Upper lobe of left lung (tissue), 6 donors: Measurements from ENCODE around the gene PGM1. TPM values are rescaled to one million over a fixed set of nuclear protein-coding genes. Genes with fewer than 3 reads are reported as not detected.

Source experiments
- ATAC-seq, 2 donors: fragments of 200-7000 bp; cut with Tn5 transposase; one replicate each; pipeline ENCODE4 v1.9.1; 2022; ENCODE audit warnings: mild to moderate bottlenecking in 2 of 2, moderate library complexity in 2 of 2; ENCODE audit not compliant: low FRiP score in 2 of 2
- DNase-seq, 2 donors: peaks; one replicate each; pipeline ENCODE4 v3.0.0-alpha.2; 2019 to 2020
- H3K27ac ChIP-seq, 4 donors: fragments of 200-600 bp; sonication (generic); one replicate each; pipeline ENCODE4 v1.5.1; 2016 to 2019
- H3K27me3 ChIP-seq, 4 donors: fragments of 200-600 bp; sonication (generic); one replicate each; pipeline ENCODE4 v1.5.1; 2017 to 2019
- H3K36me3 ChIP-seq, 4 donors: fragments of 200-600 bp; sonication (generic); one replicate each; pipeline ENCODE4 v1.5.1; 2016 to 2019
- H3K4me1 ChIP-seq, 4 donors: fragments of 200-600 bp; sonication (generic); one replicate each; pipeline ENCODE4 v1.5.1; 2018 to 2019
- H3K4me3 ChIP-seq, 4 donors: fragments of 200-600 bp; sonication (generic); one replicate each; pipeline ENCODE4 v1.5.1; 2017 to 2019; ENCODE audit warnings: mild to moderate bottlenecking in 2 of 4, moderate library complexity in 1 of 4
- H3K9me3 ChIP-seq, 4 donors: fragments of 200-600 bp; sonication (generic); one replicate each; pipeline ENCODE4 v1.5.1; 2018 to 2019
- CTCF ChIP-seq, 6 experiments: fragments of 450-650 bp in 4 of 6; fragments of 200-600 bp in 2 of 6; sonication (generic) in 2 of 6; IDR thresholded peaks; one replicate each; pipeline ENCODE4 v1.5.1; 2016 to 2019; ENCODE audit warnings: antibody characterized with exemption in 6 of 6
- EP300 ChIP-seq, 4 donors: sonication (generic); formaldehyde crosslinking; IDR thresholded peaks; one replicate each; pipeline ENCODE4 v1.5.1; 2017; ENCODE audit warnings: antibody characterized with exemption in 4 of 4, control low read depth in 2 of 4
- POLR2A ChIP-seq, 4 donors: fragments of 450-650 bp; IDR thresholded peaks; one replicate each; pipeline ENCODE4 v1.5.1; 2016 to 2017; ENCODE audit warnings: antibody characterized with exemption in 4 of 4, mild to moderate bottlenecking in 2 of 4
- POLR2AphosphoS5 ChIP-seq, 2 donors: sonication (generic); formaldehyde crosslinking; IDR thresholded peaks; one replicate each; pipeline ENCODE4 v1.5.1; 2017; ENCODE audit warnings: antibody characterized with exemption in 2 of 2
- WGBS, 2 donors: methylation state at CpG; one replicate each; pipeline ENCODE4 v1.1.5; 2017 to 2018; 5-methylcytosine and 5-hydroxymethylcytosine counted together
- total RNA-seq, 6 donors: library from RNA; depleted of rRNA in 4 of 6; stranded (reverse); fragments of >200 nt in 4 of 6; gene quantifications; one replicate each; pipeline versions ENCODE4 v1.1.0 to v1.2.1, GENCODE V29; 2016 to 2021
- donor health status: DM: no; HTN: no; CAD: no; lungs with moderate emphysema.
- donor health status: DM: no; HTN: yes; CAD: no; lungs with severe emphysema.

Gene PGM1
- total RNA-seq, result 100 to 1,000 TPM in 1 of 6 donors, 10 to 100 TPM in 5; 25.1 to 101 (median 61.3) TPM

GRCh38 chr1:63593303-63593885 lies at the start of gene PGM1:
PGM1 (plus strand) TSS chr1:63593411; CDS start chr1:63593489, 78 bp downstream.
- WGBS, 2 donors, result 0% methylated on average over 5 of the region's 64 CpGs; no CpG with 5 or more reads in 1 of the 2 donors
- Histone ChIP-seq H3K4me1 (peaks cover 3 to 12% (median 4%) of the 10 kb centered on the region in 4 donors), H3K36me3 (no peaks in the 10 kb centered on the region), H3K27ac (peak within 1 kb of the TSS; percentile 92 to 98 (median 95)), H3K27me3 (no peaks in the 10 kb centered on the region), H3K4me3 (peak within 1 kb of the TSS; percentile 75 to 91 (median 90)), H3K9me3 (no peaks in the 10 kb centered on the region)
- ATAC-seq (peak; percentile 91 to 95), DNase-seq (peak; percentile 88 to 95)
- peak in 1 of 2 donors; percentile 66 for TF ChIP-seq POLR2AphosphoS5 (IDR thresholded peaks at IDR 0.05)
- TF ChIP-seq EP300 (IDR thresholded peaks at IDR 0.05), result no peak
- TF ChIP-seq POLR2A (IDR thresholded peaks at IDR 0.05), result peak in 2 of 4 donors; percentile 38 to 63
- TF ChIP-seq CTCF (IDR thresholded peaks at IDR 0.05), result peak in 1 of 6 experiments; percentile 11

GRCh38 chr1:63545780-63546179 lies 47.4 kb upstream of the PGM1 start:
- Histone ChIP-seq H3K4me1 (no peaks in the 10 kb centered on the region), H3K27ac (no peak overlapping the region), H3K27me3 (no peaks in the 10 kb centered on the region), H3K36me3 (peaks cover 0 to 8% (median 2%) of the 10 kb centered on the region in 4 donors), H3K4me3 (no peak overlapping the region), H3K9me3 (no peaks in the 10 kb centered on the region)
- no peak for TF ChIP-seq POLR2AphosphoS5 (IDR thresholded peaks at IDR 0.05)
- TF ChIP-seq POLR2A (IDR thresholded peaks at IDR 0.05), result no peak
- TF ChIP-seq CTCF (IDR thresholded peaks at IDR 0.05), result no peak
- no peak for TF ChIP-seq EP300 (IDR thresholded peaks at IDR 0.05)
- DNase-seq (no peak), ATAC-seq (no peak)

GRCh38 chr1:63547621-63548294 lies 45.5 kb upstream of the PGM1 start:
- DNase-seq (no peak), ATAC-seq (peak in 1 of 2 donors; percentile 84)
- no peaks in the 10 kb centered on the region for H3K4me1 ChIP-seq
- TF ChIP-seq EP300 (IDR thresholded peaks at IDR 0.05) (no peak), CTCF (IDR thresholded peaks at IDR 0.05) (no peak), POLR2AphosphoS5 (IDR thresholded peaks at IDR 0.05) (no peak), POLR2A (IDR thresholded peaks at IDR 0.05) (no peak)
- H3K4me3 ChIP-seq, result no peak overlapping the region
- H3K9me3 ChIP-seq, result no peaks in the 10 kb centered on the region
- H3K27me3 ChIP-seq, result no peaks in the 10 kb centered on the region
- H3K27ac ChIP-seq, result no peak overlapping the region
- peaks cover 0 to 8% (median 2%) of the 10 kb centered on the region in 4 donors for H3K36me3 ChIP-seq
- WGBS, 2 donors, result 91 to 94% methylated on average over 2 of the region's 2 CpGs

- Histone ChIP-seq H3K27me3 (no peaks in the 10 kb centered on the region), H3K4me3 (no peak overlapping the region), H3K36me3 (peaks cover 0 to 8% (median 3%) of the 10 kb centered on the region in 4 donors), H3K4me1 (no peaks in the 10 kb centered on the region), H3K27ac (no peak overlapping the region), H3K9me3 (no peaks in the 10 kb centered on the region)
- 86 to 90% methylated on average over 2 of the region's 2 CpGs for WGBS, 2 donors
- no peak for ATAC-seq
- DNase-seq, result no peak
- TF ChIP-seq POLR2A (IDR thresholded peaks at IDR 0.05) (no peak), POLR2AphosphoS5 (IDR thresholded peaks at IDR 0.05) (no peak), CTCF (IDR thresholded peaks at IDR 0.05) (no peak), EP300 (IDR thresholded peaks at IDR 0.05) (no peak)
Measured at GRCh38 chr1:63548303-63548702, 44.9 kb upstream of the PGM1 start.
